Kidney (tissue), 14 donors: ENCODE measurements around the gene ACO1. TPM values are rescaled to one million over a fixed set of nuclear protein-coding genes. Genes with fewer than 3 reads are reported as not detected.

Experiments
- DNase-seq, 5 donors: peaks; one replicate each; pipeline ENCODE4 v3.0.0-alpha.2; 2013 to 2020
- FAIRE-seq: peaks from 2 replicates; lab custom pipeline; 2012; peaks lifted over from hg19 to GRCh38; lab: Jason Lieb, UNC
- H3K27ac ChIP-seq, 2 donors: one replicate each; pipeline ENCODE4 v1.7.0; 2013; ENCODE audit warnings: low read depth in 2 of 2, low read length in 2 of 2, inconsistent platforms in 1 of 2
- H3K27me3 ChIP-seq: one replicate; pipeline ENCODE4 v1.7.1; 2013; ENCODE audit warnings: low read length, inconsistent platforms; ENCODE audit not compliant: control insufficient read depth, insufficient read depth
- H3K36me3 ChIP-seq, 3 donors: one replicate each; pipeline versions ENCODE4 v1.7.0 to v1.7.1; 2013; ENCODE audit warnings: low read length in 3 of 3, control low read depth in 1 of 3, inconsistent platforms in 1 of 3; ENCODE audit not compliant: insufficient read depth in 3 of 3, control insufficient read depth in 2 of 3
- H3K4me1 ChIP-seq, 3 donors: one replicate each; pipeline versions ENCODE4 v1.7.0 to v1.7.1; 2013; ENCODE audit warnings: low read length in 3 of 3, inconsistent platforms in 1 of 3, low read depth in 1 of 3; ENCODE audit not compliant: control insufficient read depth in 2 of 3, insufficient read depth in 2 of 3
- H3K4me3 ChIP-seq, 3 donors: one replicate each; pipeline versions ENCODE4 v1.7.0 to v1.8.1; 2013; ENCODE audit warnings: low read length in 3 of 3, control low read depth in 1 of 3, inconsistent platforms in 1 of 3
- H3K9ac ChIP-seq, 3 donors: one replicate each; pipeline versions ENCODE4 v1.7.0 to v1.7.1; 2013; ENCODE audit warnings: low read length in 3 of 3, control low read depth in 1 of 3, inconsistent platforms in 1 of 3
- H3K9me3 ChIP-seq, 3 donors: one replicate each; pipeline versions ENCODE4 v1.7.0 to v1.7.1; 2013; ENCODE audit warnings: low read length in 3 of 3, control low read depth in 1 of 3, inconsistent platforms in 1 of 3; ENCODE audit not compliant: control insufficient read depth in 2 of 3, insufficient read depth in 1 of 3
- CTCF ChIP-seq: IDR thresholded peaks from 3 replicates; pipeline ENCODE4 v1.5.1; 2012; ENCODE audit warnings: mild to moderate bottlenecking, moderate library complexity, borderline replicate concordance; ENCODE audit not compliant: insufficient read depth; ENCODE audit errors: extremely low read depth
- intact Hi-C: fragments of 100-400 bp; cut with DNase I; formaldehyde crosslinking; loops from one replicate; pipeline ENCODE4 v1.11.1; 2022
- polyA plus RNA-seq: library from polyadenylated mRNA; stranded (reverse); fragments of 350-450 nt; fragmentation: Illumina TruSeq; extraction: RNeasy Lipid Tissue Mini Kit (QIAGEN cat#74804); gene quantifications from one replicate; pipeline ENCODE4 v1.2.3, GENCODE V29; 2014; ENCODE audit warnings: low read depth, low replicate concordance; ENCODE audit not compliant: insufficient read depth
- total RNA-seq: library from RNA; stranded (reverse); fragmentation: NEBNext Ultra II Directional; extraction: Animal tissue kit (Norgen Biotek cat#: 25700); gene quantifications from one replicate; pipeline ENCODE4 v1.2.1, GENCODE V29; 2021
- donor health status: control.
- donor health status: control.
- donor health status: control.
- donor health status: control.
- donor health status: control.
- donor health status: DM: yes; HTN: yes; CAD: no.
- donor health status: Normal renal cell carcinoma (clear cell type).

Gene ACO1
- total and polyA plus RNA-seq, 2 donors from 2014 or later, result 36.8 to 70.5 TPM

GRCh38 chr9:32387256-32387655 lies 2.8 kb downstream of the ACO1 start:
- H3K36me3 ChIP-seq, result no peaks in the 10 kb centered on the region
- peak overlapping the region in 1 of 3 donors; percentile 97 for H3K4me3 ChIP-seq
- H3K27me3 ChIP-seq, result peaks cover 6% of the 10 kb centered on the region
- FAIRE-seq (no peak), DNase-seq (no peak)
- intact Hi-C loops, result loop anchor here (10.0 kb wide), 1 partner anchor 48 kb away; no protein-coding TSS in a partner anchor
- peaks cover 0 to 14% (median 8%) of the 10 kb centered on the region in 3 donors for H3K4me1 ChIP-seq
- no peaks in the 10 kb centered on the region for H3K9me3 ChIP-seq
- no peak overlapping the region for H3K27ac ChIP-seq
- no peak overlapping the region for H3K9ac ChIP-seq
- no peak for TF ChIP-seq CTCF

- peaks cover 0 to 18% (median 11%) of the 10 kb centered on the region in 3 donors for H3K4me1 ChIP-seq
- FAIRE-seq (no peak), DNase-seq (no peak)
- H3K9me3 ChIP-seq, result no peaks in the 10 kb centered on the region
- intact Hi-C loops, result loop anchor here (10.0 kb wide), 1 partner anchor 45 kb away; no protein-coding TSS in a partner anchor
- H3K9ac ChIP-seq, result no peak overlapping the region
- TF ChIP-seq CTCF, result no peak
- no peak overlapping the region for H3K27ac ChIP-seq
- no peaks in the 10 kb centered on the region for H3K36me3 ChIP-seq
- peak overlapping the region in 2 of 3 donors; percentile 19 to 28 for H3K4me3 ChIP-seq
- no peaks in the 10 kb centered on the region for H3K27me3 ChIP-seq
Observed at GRCh38 chr9:32389365-32389764, 4.9 kb downstream of the ACO1 start.

GRCh38 chr9:32393911-32394310 lies 9.5 kb downstream of the ACO1 start:
- H3K9ac ChIP-seq, result no peak overlapping the region
- H3K4me1 ChIP-seq, result peaks cover 0 to 17% (median 15%) of the 10 kb centered on the region in 3 donors
- DNase-seq, result no peak
- H3K4me3 ChIP-seq, result no peak overlapping the region
- intact Hi-C loops, result no loop called here
- no peaks in the 10 kb centered on the region for H3K36me3 ChIP-seq
- no peaks in the 10 kb centered on the region for H3K9me3 ChIP-seq
- no peak overlapping the region for H3K27ac ChIP-seq
- no peak for TF ChIP-seq CTCF
- no peak for FAIRE-seq
- no peaks in the 10 kb centered on the region for H3K27me3 ChIP-seq
